CD4-positive, alpha-beta T cell treated with Interleukin-4 for 1 hour (primary cell): Measurements from ENCODE around the gene ERC2.

Experiments used
- DNase-seq, 2 donors: peaks; one replicate each; pipeline ENCODE4 v3.0.0-alpha.2; 2020 to 2022

ERC2 gene

GRCh38 chr3:55691141-55691540, 777.1 kb downstream of the ERC2 start:
- DNase-seq: no peak

DNA sequence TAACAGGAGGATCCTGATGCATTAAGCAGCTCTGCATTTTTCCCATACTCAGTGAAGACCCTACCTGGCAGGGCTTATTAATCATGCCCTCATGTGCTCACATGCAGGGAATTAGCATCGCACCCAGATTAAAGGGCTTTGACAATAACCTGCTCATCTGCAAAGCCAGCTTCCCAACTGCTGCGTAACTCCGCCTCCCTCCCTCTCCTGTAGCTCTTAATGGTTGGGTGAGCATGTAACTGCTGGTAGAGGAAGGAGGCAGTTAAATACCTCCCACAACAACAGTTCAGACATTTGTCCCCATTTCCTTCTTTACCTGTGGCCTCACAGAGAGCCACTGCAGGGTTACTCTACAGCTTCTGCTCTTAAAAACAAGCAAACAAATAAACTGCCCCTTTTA, 777.5 kb downstream of the ERC2 start:
- DNase-seq: no peak

GRCh38 chr3:55690177-55690576, 778.1 kb downstream of the ERC2 start:
- DNase-seq: no peak

DNA sequence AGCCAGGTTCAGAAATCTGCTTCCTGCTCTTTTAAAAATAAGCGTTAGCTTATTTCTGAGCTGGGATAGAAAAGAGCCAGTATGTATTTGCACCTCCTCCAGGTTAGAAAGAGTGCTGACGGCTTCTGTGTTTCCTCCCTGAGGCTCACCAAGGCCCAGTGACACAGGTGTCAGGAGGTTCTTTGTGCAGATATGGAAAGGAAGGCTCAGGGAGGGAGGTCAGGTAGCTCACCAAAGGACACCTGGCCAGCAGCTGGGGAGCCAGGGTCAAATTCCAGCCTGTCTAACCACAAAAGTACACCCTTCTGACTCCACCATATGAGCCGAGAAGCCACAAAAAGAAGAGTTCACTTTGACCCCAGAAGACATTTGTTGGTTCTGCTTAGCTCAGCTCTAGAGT, 780.1 kb downstream of the ERC2 start:
- no peak for DNase-seq

- no peak for DNase-seq
Measured at GRCh38 chr3:55687526-55687925, 780.7 kb downstream of the ERC2 start.

GRCh38 chr3:55686426-55687254, 781.6 kb downstream of the ERC2 start:
- DNase-seq: no peak

- DNase-seq: no peak
Measured at GRCh38 chr3:55683666-55684270, 784.5 kb downstream of the ERC2 start.

- no peak for DNase-seq
Measured at GRCh38 chr3:55682461-55682860, 785.8 kb downstream of the ERC2 start.

- no peak for DNase-seq
Measured at GRCh38 chr3:55678546-55679216, 789.6 kb downstream of the ERC2 start.

DNA sequence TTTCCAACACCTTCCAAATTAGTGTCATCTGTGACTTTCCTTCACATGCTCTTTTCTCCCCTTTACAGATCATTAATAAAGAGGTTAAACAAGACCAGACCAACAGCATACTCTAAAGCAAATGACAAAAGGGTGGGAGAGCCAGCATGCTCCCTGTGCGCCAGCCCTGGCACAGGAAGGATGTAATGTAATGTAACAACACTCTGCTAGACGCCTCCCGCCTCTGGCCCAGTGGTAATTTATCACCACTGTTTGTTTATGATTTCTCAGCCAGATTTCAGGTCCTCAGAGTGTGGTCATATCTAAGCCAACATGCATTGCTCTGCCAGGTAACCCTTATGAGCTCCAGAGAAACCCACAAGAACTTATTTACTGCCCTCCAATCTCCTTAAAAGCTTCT, 791.6 kb downstream of the ERC2 start:
- no peak for DNase-seq

DNA sequence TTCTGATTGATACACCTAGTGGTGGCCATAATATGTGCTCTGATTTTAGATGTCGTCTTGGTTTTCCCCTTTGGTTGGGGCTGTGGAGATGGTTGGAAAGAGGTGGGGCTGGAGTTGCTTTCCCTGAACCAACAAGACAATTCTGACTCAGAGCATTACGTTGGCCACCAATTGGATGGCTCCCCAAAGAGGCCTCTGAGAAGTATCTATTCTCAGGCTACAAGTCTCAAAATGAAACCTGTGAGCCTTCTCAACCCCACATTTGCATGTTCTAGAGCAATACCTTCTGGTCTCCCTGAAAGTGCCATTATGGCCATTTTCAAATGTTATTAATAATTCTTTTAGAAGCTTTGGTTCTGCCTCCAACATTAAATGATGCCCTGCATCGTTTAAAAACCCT, 792.8 kb downstream of the ERC2 start:
- DNase-seq: no peak

DNA sequence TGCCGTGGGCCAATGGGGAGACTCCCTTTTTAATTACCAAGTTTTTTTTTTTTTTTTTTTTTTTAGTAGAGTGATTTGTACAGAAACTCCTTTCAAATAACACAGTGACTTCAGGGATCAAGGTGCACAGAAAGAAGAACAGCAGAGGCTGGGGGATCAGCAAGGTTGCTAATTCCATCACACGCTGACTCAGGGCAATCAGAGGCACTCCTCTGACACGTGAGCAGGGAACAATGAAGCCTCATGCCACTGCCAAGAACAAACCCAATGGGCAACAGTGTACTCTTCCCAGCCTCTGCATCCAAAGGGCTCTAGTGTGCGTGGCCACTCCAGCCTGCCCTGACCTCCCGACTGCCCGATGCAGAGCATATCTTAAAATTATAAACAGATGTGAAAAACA, 794.5 kb downstream of the ERC2 start:
- no peak for DNase-seq

DNA sequence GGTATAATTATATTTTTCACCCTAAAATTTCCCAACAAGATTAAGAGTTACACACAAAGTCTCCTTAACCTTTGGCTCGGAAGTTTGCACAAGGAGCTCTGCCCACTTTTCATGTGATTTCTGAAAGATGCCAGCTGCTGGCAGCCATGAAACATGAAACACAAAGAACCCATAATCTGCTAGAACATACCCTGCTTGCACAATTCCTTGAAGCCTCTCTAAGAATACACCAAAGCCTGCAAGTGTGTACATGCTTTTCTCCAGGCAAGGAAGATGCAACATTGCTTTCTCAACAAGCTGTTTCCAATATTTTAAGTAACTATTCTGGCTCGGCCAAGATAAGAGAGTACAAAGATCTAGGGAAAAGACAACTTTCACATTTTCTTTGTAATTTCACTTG, 799.1 kb downstream of the ERC2 start:
- no peak for DNase-seq

GRCh38 chr3:55668359-55668758, 799.9 kb downstream of the ERC2 start:
- DNase-seq: no peak

DNA sequence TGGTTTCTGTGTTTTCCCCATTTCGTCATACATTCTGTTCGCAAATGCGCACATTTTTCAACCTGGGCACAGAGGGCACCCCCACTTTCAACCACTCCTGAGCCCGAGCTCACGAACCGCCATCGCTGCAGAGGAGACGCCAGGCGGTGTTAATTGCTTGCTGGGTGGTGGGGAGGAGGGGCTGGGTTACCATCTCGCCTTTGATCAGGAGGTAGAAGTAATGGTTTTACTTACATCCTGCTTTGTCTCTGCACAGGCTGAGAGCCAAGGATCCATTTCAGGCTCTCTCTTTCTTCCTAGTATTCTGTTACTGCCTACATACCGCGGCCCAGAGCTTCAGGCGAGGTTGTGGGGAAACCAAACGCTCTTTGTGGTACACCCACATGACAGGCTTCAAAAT, 803.9 kb downstream of the ERC2 start:
- DNase-seq: peak in 1 of 2 donors; percentile 27

- no peak for DNase-seq
Measured at GRCh38 chr3:55662683-55663082, 805.6 kb downstream of the ERC2 start.

- no peak for DNase-seq
Measured at GRCh38 chr3:55661571-55661970, 806.7 kb downstream of the ERC2 start.

DNA sequence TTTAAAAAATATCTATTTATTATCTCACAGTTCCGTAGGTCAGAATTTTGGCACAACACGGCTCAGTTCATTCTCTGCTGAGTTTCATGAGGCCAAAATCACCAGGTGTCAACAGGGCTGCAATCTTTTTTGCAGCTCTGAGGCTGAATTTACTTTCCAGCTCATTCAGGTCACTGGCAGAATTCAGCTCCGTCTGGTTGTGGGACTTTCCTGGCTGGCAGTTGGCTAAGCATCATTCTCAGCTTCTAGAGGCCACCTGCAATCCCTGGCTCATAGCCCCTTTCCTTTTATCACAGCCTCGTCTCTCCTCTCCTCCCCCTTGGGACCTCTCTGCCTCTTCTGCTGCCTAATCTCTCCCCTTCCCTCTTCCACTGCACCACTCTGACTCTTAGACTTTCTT, 807.1 kb downstream of the ERC2 start:
- DNase-seq: no peak

DNA sequence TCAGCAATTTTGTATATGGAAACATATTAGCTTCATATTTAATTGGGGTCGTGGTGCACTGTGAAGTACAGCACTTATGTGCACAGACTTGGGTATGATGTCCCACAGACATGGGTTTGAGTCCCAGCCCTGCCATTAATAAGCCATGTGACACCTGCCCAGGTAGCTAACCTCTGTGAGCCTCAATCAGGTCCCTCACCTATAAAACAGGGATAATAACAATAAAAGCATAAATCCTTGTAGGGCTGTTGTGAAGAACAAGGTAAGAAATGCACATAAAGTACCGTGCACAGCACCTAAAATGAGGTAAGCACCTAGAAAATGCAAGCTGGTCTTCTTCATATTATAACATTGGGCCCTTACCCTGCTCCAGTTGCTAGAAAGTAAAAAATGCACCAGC, 807.6 kb downstream of the ERC2 start:
- DNase-seq: no peak

GRCh38 chr3:55659701-55660100, 808.6 kb downstream of the ERC2 start:
- no peak for DNase-seq

GRCh38 chr3:55658690-55659562, 809.3 kb downstream of the ERC2 start:
- DNase-seq: no peak

- DNase-seq: no peak
Measured at GRCh38 chr3:55658270-55658669, 810.0 kb downstream of the ERC2 start.

DNA sequence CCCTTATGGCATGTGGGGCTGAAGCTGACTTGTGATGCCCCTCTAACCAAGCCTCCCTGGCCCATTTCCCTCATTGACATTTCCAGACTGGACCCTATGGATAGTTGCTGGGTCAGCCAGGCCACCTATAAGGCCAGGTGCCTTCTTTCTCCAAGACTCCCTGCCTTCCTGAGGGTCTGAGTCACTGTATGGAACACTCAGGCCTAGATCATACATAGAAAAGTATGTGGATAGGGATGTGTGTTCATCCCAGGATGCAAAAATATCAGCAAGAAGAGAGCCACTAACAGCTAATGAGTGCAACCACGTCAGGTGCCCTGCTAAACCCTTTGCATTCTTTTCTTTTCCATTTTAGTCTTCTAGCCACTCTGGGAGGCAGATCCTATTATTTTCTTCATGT, 812.7 kb downstream of the ERC2 start:
- no peak for DNase-seq
